Measurements from ENCODE around the gene ZC3HAV1. TPM values are rescaled to one million over a fixed set of nuclear protein-coding genes. Genes with fewer than 3 reads are reported as not detected.
"Not testable (repeated sequence)": the region's sequence is repeated elsewhere in the genome, so short reads cannot be mapped to it uniquely, and the experiment has no call there.

ZC3HAV1 gene
- total and polyA plus RNA-seq, 9 of the 15 experiments (the other 6 are each of a cell fraction or from before 2014, with no cell fraction given), result 11.9 to 40.5 (median 23.9) TPM

DNA sequence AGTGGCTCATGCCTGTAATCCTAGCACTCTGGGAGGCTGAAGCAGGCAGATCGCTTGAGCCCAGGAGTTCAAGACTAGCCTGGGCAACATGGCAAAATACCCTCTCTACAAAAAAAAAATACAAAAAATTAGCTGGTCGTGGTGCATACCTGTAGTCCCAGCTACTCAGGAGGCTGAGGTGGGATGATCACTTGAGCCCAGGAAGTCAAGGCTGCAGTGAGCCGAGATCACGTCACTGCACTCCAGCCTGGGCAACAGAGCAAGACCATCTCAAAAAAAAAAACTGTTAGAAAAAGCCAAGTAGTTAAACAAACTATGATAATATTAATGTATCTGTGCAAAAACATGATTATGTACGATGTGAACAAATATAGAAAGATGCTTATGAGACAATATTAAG lies 83.7 kb downstream of the ZC3HAV1 start:
- H3K4me2 ChIP-seq (ENCODE audit: insufficient read depth, low read length); FAIRE-seq; H3K27ac ChIP-seq (ENCODE audit: extremely low read depth, low read depth, low read length); DNase-seq (ENCODE audit: extremely low read depth in 1 of 4, low spot score in 3 of 4); H3K4me1 ChIP-seq (replicated peaks in 1 of 2; ENCODE audit: control insufficient read depth in 2 of 2, insufficient read depth in 2 of 2, low read length in 2 of 2); CTCF ChIA-PET (ENCODE audit: low intra/inter-chr PET ratio); ATAC-seq; H2AFZ ChIP-seq (ENCODE audit: low read depth, low read length); H3K9me1 ChIP-seq (ENCODE audit: control insufficient read depth, insufficient read depth, low read length); intact Hi-C loops (cut with micrococcal nuclease); H3K79me2 ChIP-seq (ENCODE audit: control insufficient read depth, insufficient read depth, low read length); in situ Hi-C loops (cut with MboI); H3K36me3 ChIP-seq (ENCODE audit: control insufficient read depth, insufficient read depth, low read length); H3K9me3 ChIP-seq (replicated peaks; ENCODE audit: control insufficient read depth, insufficient read depth, low read depth, low read length); H3K4me3 ChIP-seq; H3K9ac ChIP-seq (ENCODE audit: insufficient read depth in 1 of 2, low read depth in 2 of 2, low read length in 2 of 2); H4K20me1 ChIP-seq (replicated peaks; ENCODE audit: control insufficient read depth, insufficient read depth, low read length); H3K27me3 ChIP-seq (ENCODE audit: control insufficient read depth in 2 of 2, insufficient read depth in 2 of 2, low read length in 2 of 2); BruUV-seq (replicated peaks): not testable (repeated sequence)
- 11% methylated on average over 5 of the region's 5 CpGs for WGBS (ENCODE audit: insufficient coverage, low coverage, missing lambda C conversion rate)
- POLR2A ChIA-PET, result interaction anchor here (0.5 to 0.7 kb wide), 3 partner anchors 8 to 409 kb away, joined by 3 read pairs; no protein-coding TSS in a partner anchor
- TF ChIP-seq ZNF316 (IDR thresholded peaks at IDR 0.05), result peak; percentile 79

DNA sequence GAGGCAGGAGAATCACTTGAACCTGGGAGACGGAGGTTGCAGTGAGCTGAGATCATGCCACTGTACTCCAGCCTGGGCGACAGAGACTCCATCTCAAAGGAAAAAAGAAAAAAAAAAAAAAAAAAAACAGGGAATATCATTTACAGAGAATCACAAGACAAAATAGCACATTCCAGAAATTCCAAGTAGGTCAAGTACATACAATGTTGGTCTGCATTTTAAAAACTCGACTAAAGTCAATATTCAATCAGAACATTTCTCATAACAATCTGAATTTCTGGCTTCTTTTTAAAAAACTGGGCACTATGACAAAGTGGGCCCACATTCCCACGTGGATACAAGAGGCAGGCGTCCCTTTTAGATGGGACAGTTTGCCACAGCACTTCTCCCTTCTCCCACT lies 86.4 kb downstream of the ZC3HAV1 start:
- H3K9me3 ChIP-seq (replicated peaks; ENCODE audit: control insufficient read depth, insufficient read depth, low read depth, low read length), result no peaks in the 10 kb centered on the region
- H3K4me3 ChIP-seq, result no peak overlapping the region
- no peak overlapping the region for H3K9ac ChIP-seq (ENCODE audit: insufficient read depth in 1 of 2, low read depth in 2 of 2, low read length in 2 of 2)
- ATAC-seq (no peak), DNase-seq (ENCODE audit: extremely low read depth in 1 of 4, low spot score in 3 of 4) (no peak), FAIRE-seq (no peak)
- ChIA-PET POLR2A (interaction anchor here (1.2 kb wide), 1 partner anchor 21 kb away, joined by 4 read pairs; no protein-coding TSS in a partner anchor), CTCF (ENCODE audit: low intra/inter-chr PET ratio) (no interaction called here)
- H3K9me1 ChIP-seq (ENCODE audit: control insufficient read depth, insufficient read depth, low read length), result no peaks in the 10 kb centered on the region
- H3K4me1 ChIP-seq (replicated peaks in 1 of 2; ENCODE audit: control insufficient read depth in 2 of 2, insufficient read depth in 2 of 2, low read length in 2 of 2), result no peaks in the 10 kb centered on the region
- in situ Hi-C loops (cut with MboI) (no loop called here), intact Hi-C loops (cut with micrococcal nuclease) (no loop called here)
- H3K27me3 ChIP-seq (ENCODE audit: control insufficient read depth in 2 of 2, insufficient read depth in 2 of 2, low read length in 2 of 2), result no peaks in the 10 kb centered on the region; a peak in 1 of 5 replicates
- no TSS peak for BruUV-seq (replicated peaks)
- H3K27ac ChIP-seq (ENCODE audit: extremely low read depth, low read depth, low read length), result no peak overlapping the region
- H3K36me3 ChIP-seq (ENCODE audit: control insufficient read depth, insufficient read depth, low read length), result no peaks in the 10 kb centered on the region
- H3K79me2 ChIP-seq (ENCODE audit: control insufficient read depth, insufficient read depth, low read length), result no peaks in the 10 kb centered on the region
- H3K4me2 ChIP-seq (ENCODE audit: insufficient read depth, low read length), result no peak overlapping the region
- no peaks in the 10 kb centered on the region for H4K20me1 ChIP-seq (replicated peaks; ENCODE audit: control insufficient read depth, insufficient read depth, low read length)
- WGBS (ENCODE audit: insufficient coverage, low coverage, missing lambda C conversion rate), result 24% methylated on average over 4 of the region's 5 CpGs
- H2AFZ ChIP-seq (ENCODE audit: low read depth, low read length), result no peak overlapping the region
- TF ChIP-seq MEF2A (IDR thresholded peaks at IDR 0.05; ENCODE audit: control insufficient read depth, low read depth, low read length) (no peak), HDAC6 (IDR thresholded peaks at IDR 0.05; ENCODE audit: low read depth, low read length) (no peak), ILK (tag; IDR thresholded peaks at IDR 0.05; ENCODE audit: borderline replicate concordance, low read depth) (no peak)
- TF ChIP-seq, protein P1, sequence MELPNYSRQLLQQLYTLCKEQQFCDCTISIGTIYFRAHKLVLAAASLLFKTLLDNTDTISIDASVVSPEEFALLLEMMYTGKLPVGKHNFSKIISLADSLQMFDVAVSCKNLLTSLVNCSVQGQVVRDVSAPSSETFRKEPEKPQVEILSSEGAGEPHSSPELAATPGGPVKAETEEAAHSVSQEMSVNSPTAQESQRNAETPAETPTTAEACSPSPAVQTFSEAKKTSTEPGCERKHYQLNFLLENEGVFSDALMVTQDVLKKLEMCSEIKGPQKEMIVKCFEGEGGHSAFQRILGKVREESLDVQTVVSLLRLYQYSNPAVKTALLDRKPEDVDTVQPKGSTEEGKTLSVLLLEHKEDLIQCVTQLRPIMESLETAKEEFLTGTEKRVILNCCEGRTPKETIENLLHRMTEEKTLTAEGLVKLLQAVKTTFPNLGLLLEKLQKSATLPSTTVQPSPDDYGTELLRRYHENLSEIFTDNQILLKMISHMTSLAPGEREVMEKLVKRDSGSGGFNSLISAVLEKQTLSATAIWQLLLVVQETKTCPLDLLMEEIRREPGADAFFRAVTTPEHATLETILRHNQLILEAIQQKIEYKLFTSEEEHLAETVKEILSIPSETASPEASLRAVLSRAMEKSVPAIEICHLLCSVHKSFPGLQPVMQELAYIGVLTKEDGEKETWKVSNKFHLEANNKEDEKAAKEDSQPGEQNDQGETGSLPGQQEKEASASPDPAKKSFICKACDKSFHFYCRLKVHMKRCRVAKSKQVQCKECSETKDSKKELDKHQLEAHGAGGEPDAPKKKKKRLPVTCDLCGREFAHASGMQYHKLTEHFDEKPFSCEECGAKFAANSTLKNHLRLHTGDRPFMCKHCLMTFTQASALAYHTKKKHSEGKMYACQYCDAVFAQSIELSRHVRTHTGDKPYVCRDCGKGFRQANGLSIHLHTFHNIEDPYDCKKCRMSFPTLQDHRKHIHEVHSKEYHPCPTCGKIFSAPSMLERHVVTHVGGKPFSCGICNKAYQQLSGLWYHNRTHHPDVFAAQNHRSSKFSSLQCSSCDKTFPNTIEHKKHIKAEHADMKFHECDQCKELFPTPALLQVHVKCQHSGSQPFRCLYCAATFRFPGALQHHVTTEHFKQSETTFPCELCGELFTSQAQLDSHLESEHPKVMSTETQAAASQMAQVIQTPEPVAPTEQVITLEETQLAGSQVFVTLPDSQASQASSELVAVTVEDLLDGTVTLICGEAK (IDR thresholded peaks at IDR 0.05), result no peak
- TF ChIP-seq, protein P1 (CRISPR knock-in tag; IDR thresholded peaks at IDR 0.05), result no peak

Measured in K562 (cell line).